ENCODE data around the gene ASS1.

Gene ASS1

GRCh38 chr9:130501639-130502038, 56.9 kb downstream of the ASS1 start:
- DNase-seq, result no peak

- DNase-seq, result no peak
These were observed 63.5 kb downstream of the ASS1 start for GRCh38 chr9:130508218-130508617.

DNA sequence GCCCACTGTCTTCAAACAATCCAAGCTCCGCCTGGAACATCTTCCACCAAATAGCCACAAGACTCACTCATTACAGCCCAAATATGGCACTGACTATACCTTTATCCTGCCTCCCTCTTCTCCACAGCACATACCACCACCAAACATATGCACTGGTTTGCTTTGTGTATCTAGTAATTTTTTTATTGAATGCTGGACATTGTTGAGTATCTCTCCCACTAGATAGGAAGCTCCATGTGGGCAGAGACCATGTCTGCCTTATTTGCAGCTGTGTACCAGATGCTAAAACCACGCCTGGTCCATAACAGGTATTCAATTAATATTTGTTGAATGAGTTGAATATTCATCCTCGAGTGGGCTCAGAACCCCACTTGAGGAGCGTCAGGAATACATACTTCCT, 67.4 kb downstream of the ASS1 start:
- DNase-seq, result no peak

- DNase-seq, result no peak
These were observed 68.3 kb downstream of the ASS1 start for GRCh38 chr9:130513078-130513477.

- no peak for DNase-seq
These were observed 73.5 kb downstream of the ASS1 start for GRCh38 chr9:130518233-130518632.

- DNase-seq, result no peak
These were observed 74.4 kb downstream of the ASS1 start for GRCh38 chr9:130518943-130519799.

- DNase-seq, result no peak
These were observed 75.2 kb downstream of the ASS1 start for GRCh38 chr9:130519927-130520326.

DNA sequence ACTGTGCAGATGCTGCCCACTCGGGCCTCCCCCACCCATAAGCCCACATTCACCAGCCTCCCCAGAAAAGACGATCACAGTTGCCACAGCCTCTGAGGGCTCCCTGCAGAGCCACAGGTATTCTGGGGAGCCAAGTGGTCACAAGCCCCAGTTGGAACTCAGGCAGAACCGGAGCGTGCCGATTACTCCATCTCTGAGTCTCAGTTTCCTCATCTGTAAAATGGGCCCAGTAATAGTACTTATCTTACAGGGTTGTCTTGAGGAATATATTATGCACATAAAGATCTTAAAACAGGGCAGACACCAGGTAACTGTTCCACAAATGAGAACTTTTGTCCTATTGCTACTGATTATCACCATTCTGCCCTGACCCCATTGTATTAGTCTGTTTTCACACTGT, 77.0 kb downstream of the ASS1 start:
- no peak for DNase-seq

- no peak for DNase-seq
These were observed 77.6 kb downstream of the ASS1 start for GRCh38 chr9:130522233-130522808.

- no peak for DNase-seq
These were observed 79.2 kb downstream of the ASS1 start for GRCh38 chr9:130523921-130524320.

DNA sequence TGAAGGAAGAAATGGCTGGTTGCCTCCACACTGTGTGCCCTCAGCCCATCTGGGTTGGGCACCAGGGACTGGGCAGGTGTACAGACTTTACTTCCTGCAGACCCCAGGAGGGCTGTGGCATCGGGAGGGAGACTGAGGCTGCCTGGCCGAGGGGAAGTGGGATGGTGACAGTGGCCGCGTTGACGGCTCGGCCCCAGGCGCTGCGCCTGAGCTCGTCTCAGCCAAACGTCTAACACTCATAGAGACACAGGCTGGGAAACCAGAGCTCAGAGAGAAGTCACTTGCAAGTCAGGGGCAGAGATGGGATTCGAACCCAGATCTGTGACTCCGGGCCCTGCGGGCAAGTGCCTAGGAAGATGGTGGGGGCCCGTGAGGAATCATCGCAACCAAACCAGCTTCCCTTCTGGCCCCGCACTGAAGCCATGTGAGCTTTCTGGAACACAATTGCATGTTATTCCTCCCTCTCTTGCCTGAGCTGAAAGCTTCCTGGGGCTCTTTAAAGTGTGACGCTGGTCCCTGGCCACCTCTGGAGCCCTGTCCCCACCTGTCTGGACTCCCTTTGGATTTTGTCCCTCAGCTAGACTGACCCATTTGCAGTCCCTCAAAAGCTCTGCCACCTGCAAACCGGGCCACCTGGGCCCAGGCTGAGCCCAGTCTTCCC, 81.6 kb downstream of the ASS1 start:
- no peak for DNase-seq

DNA sequence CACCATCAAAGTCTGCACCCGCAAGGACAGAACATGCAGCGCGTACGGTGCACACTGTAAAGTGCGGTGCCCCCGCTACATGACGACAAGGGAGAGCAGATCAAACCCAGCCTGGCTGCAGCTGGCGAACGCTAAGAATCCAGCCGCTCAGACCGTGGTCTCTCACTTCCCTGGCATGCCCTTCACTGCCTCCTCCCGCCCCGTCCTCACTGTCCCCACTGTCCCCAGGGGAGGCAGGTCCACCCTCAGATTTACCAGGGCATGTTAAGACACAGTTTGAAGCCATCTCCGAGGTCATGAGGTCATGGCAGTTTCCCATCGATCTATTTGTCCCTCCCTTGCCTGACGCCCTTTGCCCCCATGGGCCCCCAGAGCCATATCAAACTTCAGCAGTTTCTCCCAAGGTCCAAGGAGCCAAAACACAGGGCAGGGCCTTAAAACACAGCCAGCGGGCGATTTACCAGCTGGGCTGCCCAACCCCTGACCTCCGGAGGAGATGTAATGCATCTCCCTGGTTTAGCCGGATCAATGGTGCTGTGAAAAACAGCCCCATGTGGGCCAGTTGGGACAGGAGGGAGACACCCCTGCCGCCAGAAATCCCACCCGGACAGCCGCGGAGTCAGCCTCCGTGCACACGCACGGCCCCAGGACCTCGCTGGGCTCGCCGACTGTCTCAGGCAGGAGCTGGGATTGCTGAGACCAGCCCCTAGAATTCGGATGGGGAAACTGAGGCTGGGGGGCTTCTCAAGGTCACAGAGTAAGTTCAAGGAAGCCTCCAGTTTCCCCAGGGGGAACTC, 82.3 kb downstream of the ASS1 start:
- no peak for DNase-seq

- DNase-seq, result no peak
These were observed 83.0 kb downstream of the ASS1 start for GRCh38 chr9:130527651-130528310.

GRCh38 chr9:130528674-130529073, 83.9 kb downstream of the ASS1 start:
- no peak for DNase-seq

DNA sequence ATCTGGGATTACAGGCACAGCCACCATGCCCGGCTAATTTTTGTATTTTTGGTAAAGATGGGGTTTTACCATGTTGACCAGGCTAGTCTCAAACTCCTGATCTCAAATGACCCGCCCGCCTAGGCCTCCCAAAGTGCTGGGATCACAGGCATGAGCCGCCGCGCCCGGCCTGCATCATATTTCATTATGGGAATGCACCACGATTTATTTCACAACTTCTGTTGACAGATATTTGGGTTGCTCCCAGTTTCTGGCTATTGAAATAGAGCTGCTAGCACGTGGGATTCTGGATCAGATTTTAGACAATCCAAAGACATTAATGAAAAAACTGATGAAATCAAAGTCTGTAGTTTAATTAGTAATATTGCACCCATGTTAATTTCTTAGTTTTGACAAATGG, 86.2 kb downstream of the ASS1 start:
- no peak for DNase-seq

GRCh38 chr9:130531670-130532069, 86.9 kb downstream of the ASS1 start:
- no peak for DNase-seq

GRCh38 chr9:130532426-130533080, 87.8 kb downstream of the ASS1 start:
- no peak for DNase-seq

- DNase-seq, result no peak
These were observed 91.2 kb downstream of the ASS1 start for GRCh38 chr9:130535818-130536521.

DNA sequence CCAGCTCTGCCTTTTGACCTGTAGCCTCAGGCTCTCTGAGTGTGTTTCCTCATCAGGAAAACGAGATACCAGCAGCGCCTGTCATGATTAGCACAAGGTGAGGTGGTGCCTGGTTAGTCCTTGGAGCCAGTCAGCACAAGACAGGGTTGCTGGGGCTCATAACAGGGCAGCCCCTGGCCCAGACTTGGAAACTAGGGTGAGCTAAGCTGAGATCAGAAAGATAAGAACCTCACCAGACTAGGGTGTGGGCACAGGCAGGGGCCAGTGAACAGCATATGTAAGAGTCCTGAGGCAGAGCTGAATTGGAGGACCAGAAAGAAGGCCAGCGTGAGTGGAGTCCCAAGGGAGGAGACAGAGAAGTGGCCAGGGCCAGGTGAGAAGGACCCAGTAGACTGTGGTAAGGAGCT, 91.9 kb downstream of the ASS1 start:
- no peak for DNase-seq

GRCh38 chr9:130537346-130538050, 92.7 kb downstream of the ASS1 start:
- no peak for DNase-seq

Data from activated naive CD4-positive, alpha-beta T cell treated with Interleukin-2 at 50 U/mL for 16 hours (primary cell).